Osteoblast (primary cell): ENCODE data around the gene PTPRN2. TPM values are rescaled to one million over a fixed set of nuclear protein-coding genes. Genes with fewer than 3 reads are reported as not detected.

Source experiments
- DNase-seq: peaks from one replicate; pipeline ENCODE4 v3.0.0; 2011; ENCODE audit warnings: low spot score, mixed read lengths; ENCODE audit not compliant: insufficient read length; ENCODE audit errors: missing footprints
- H2AFZ ChIP-seq: 2 replicates; pipeline ENCODE4 v1.6.0; 2011; ENCODE audit warnings: mild to moderate bottlenecking, low read length
- H3K27ac ChIP-seq: 2 replicates; pipeline ENCODE4 v1.5.1; 2011; ENCODE audit warnings: mild to moderate bottlenecking, low read depth, low read length, moderate library complexity
- H3K27me3 ChIP-seq: 2 replicates; pipeline ENCODE4 v1.6.0; 2012; ENCODE audit warnings: mild to moderate bottlenecking, control low read depth, inconsistent platforms, low read length, moderate library complexity; ENCODE audit not compliant: insufficient read depth
- H3K36me3 ChIP-seq: 2 replicates; pipeline ENCODE4 v1.5.1; 2011; ENCODE audit warnings: mild to moderate bottlenecking, low read length, control low read depth, moderate library complexity; ENCODE audit not compliant: insufficient read depth
- H3K4me1 ChIP-seq: 2 replicates; pipeline ENCODE4 v1.5.1; 2011; ENCODE audit warnings: mild to moderate bottlenecking, low read length, control low read depth, moderate library complexity; ENCODE audit not compliant: insufficient read depth
- H3K4me2 ChIP-seq: 2 replicates; pipeline ENCODE4 v1.6.0; 2011; ENCODE audit warnings: mild to moderate bottlenecking, low read length; ENCODE audit not compliant: insufficient read depth
- H3K4me3 ChIP-seq: fragments of 200-600 bp; sonication (generic); 3 replicates; pipeline ENCODE4 v1.5.1; 2012; ENCODE audit warnings: mild to moderate bottlenecking, low read length, inconsistent platforms; ENCODE audit not compliant: insufficient read depth
- H3K79me2 ChIP-seq: 2 replicates; pipeline ENCODE4 v1.6.0; 2012; ENCODE audit warnings: mild to moderate bottlenecking, low read length, control low read depth, inconsistent platforms; ENCODE audit not compliant: insufficient read depth
- H3K9me3 ChIP-seq: 2 replicates; pipeline ENCODE4 v1.5.1; 2011; ENCODE audit warnings: low read depth, low read length, control low read depth
- H4K20me1 ChIP-seq: 2 replicates; pipeline ENCODE4 v1.6.0; 2012; ENCODE audit warnings: mild to moderate bottlenecking, low read length, control low read depth; ENCODE audit not compliant: insufficient read depth
- total RNA-seq: library from RNA; depleted of rRNA; stranded (reverse); fragments of >200 nt; gene quantifications from 2 replicates; pipeline ENCODE4 v1.2.3, GENCODE V29; 2012
- TF ChIP-seq, protein P1 (sequence below): IDR thresholded peaks from 2 replicates; pipeline ENCODE4 v1.5.1; 2011; ENCODE audit warnings: mild to moderate bottlenecking, low read depth, low read length, moderate library complexity; ENCODE audit errors: extremely low read depth

The PTPRN2 gene
- total RNA-seq, 1 donor, result 0.36 TPM

DNA sequence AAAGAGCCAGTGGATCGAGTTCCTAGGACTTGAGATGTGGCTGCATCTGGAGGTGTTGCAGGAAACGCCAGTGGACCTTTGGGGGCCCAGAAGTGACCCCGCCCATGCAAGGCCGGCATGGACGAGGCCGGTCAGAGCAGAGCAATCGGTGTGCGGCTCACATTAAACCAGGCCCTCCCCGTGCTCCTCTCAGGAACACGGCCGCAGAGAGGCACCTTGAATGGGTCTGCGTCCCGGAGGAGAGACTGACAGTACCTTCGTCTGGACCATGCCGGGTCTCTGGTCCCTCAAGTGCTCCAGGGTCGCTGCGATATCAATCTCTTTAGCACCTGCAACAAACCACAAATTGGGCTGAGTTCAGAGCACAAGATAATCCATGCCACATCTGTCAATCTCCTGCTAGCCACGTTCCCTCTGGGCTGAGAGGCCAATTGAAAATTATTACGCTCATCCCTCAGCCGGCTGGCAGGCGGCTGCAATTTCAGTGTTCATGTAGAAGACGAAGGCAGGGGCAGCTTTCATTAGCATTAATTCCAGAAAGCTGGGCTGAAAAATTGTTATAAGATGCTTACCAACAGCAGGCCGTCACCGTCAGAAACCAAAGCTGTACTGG, 1038.8 kb downstream of the PTPRN2 start:
- Histone ChIP-seq H3K36me3 (no peaks in the 10 kb centered on the region), H2AFZ (no peak overlapping the region)

DNA sequence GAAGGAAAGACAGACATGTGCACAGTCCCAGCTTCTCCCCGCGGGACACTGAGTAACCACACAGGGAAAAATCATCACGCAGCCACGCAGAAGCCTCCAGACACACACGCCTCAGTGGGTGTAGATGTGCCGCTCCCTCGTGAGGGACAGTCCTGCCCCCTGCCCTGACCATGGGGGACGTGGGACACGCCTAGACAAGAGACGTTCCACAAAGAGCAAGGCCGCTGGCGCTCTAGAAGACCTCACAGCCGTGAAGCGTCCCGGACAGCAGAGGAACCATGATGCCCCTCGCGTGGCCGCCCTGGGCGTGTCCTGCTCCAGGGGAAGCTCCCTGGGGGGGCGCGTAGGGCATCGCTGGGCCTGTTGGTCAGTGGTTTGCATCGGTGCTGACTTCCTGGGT, 1040.0 kb downstream of the PTPRN2 start:
- no peaks in the 10 kb centered on the region for H3K9me3 ChIP-seq
- H3K27me3 ChIP-seq, result no peaks in the 10 kb centered on the region
- H2AFZ ChIP-seq, result no peak overlapping the region
- no peaks in the 10 kb centered on the region for H3K4me1 ChIP-seq
- no peaks in the 10 kb centered on the region for H3K36me3 ChIP-seq
- no peaks in the 10 kb centered on the region for H3K79me2 ChIP-seq
- no peak overlapping the region for H3K4me3 ChIP-seq
- H3K27ac ChIP-seq, result no peak overlapping the region
- TF ChIP-seq, protein P1, sequence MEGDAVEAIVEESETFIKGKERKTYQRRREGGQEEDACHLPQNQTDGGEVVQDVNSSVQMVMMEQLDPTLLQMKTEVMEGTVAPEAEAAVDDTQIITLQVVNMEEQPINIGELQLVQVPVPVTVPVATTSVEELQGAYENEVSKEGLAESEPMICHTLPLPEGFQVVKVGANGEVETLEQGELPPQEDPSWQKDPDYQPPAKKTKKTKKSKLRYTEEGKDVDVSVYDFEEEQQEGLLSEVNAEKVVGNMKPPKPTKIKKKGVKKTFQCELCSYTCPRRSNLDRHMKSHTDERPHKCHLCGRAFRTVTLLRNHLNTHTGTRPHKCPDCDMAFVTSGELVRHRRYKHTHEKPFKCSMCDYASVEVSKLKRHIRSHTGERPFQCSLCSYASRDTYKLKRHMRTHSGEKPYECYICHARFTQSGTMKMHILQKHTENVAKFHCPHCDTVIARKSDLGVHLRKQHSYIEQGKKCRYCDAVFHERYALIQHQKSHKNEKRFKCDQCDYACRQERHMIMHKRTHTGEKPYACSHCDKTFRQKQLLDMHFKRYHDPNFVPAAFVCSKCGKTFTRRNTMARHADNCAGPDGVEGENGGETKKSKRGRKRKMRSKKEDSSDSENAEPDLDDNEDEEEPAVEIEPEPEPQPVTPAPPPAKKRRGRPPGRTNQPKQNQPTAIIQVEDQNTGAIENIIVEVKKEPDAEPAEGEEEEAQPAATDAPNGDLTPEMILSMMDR, result no peak
- peak; percentile 61 for DNase-seq
- H3K4me2 ChIP-seq, result no peak overlapping the region
- H4K20me1 ChIP-seq, result no peaks in the 10 kb centered on the region

More for the DNA sequence above, 1038.8 kb downstream of the PTPRN2 start:
- H3K4me3 ChIP-seq, result no peak overlapping the region
- no peaks in the 10 kb centered on the region for H4K20me1 ChIP-seq
- H3K79me2 ChIP-seq, result no peaks in the 10 kb centered on the region
- DNase-seq, result peak; percentile 69
- no peak overlapping the region for H3K4me2 ChIP-seq
- no peak overlapping the region for H3K27ac ChIP-seq
- no peaks in the 10 kb centered on the region for H3K9me3 ChIP-seq
- TF ChIP-seq, protein P1, result no peak
- no peaks in the 10 kb centered on the region for H3K27me3 ChIP-seq
- no peaks in the 10 kb centered on the region for H3K4me1 ChIP-seq

DNA sequence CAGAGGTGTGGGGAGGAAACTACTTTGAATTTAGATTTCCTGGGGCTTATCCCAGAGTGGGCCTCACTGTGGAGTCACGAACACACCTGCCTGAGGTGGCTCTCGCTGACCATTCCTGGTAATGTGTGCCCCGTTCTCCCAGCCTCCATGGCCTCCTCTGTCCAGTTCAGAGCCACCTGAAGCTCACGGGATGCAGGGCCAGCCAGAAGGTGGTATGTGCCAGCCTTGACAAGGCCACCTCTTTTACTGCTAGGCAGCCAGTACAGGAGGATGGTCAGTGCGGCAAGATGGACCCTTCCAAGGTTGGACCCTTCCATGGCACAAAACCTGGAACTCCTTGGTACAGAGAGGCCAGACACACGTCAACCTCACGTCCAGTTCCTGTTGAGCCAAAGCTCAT, 1040.5 kb downstream of the PTPRN2 start:
- no peak overlapping the region for H3K4me3 ChIP-seq
- no peaks in the 10 kb centered on the region for H3K79me2 ChIP-seq
- no peaks in the 10 kb centered on the region for H3K4me1 ChIP-seq
- no peaks in the 10 kb centered on the region for H3K27me3 ChIP-seq
- peak; percentile 52 for DNase-seq
- no peak overlapping the region for H3K4me2 ChIP-seq
- H4K20me1 ChIP-seq, result no peaks in the 10 kb centered on the region
- H3K9me3 ChIP-seq, result no peaks in the 10 kb centered on the region
- no peak overlapping the region for H2AFZ ChIP-seq
- TF ChIP-seq, protein P1, result no peak
- no peaks in the 10 kb centered on the region for H3K36me3 ChIP-seq
- no peak overlapping the region for H3K27ac ChIP-seq

DNA sequence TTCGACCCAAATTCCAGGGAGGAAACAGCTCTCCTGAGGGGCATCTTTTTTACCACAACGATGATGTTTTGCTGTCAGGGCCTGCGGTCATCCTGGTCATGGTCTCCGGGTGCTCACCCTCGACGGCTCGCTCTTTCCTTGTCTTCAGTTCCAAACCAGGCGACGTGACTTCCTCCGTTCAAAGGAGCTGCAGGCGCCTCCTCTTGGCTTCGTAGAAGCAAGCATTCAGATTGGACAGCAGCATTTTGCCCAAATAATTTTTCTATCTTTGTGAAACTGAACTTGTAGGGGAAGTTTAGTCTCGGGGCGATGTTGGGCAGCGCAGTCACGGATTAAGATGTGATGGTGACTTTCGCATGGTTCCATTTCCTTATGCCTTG, 1042.0 kb downstream of the PTPRN2 start:
- H3K4me3 ChIP-seq, result no peak overlapping the region
- H4K20me1 ChIP-seq, result no peaks in the 10 kb centered on the region
- no peaks in the 10 kb centered on the region for H3K36me3 ChIP-seq
- peak; percentile 51 for DNase-seq
- no peaks in the 10 kb centered on the region for H3K9me3 ChIP-seq
- H2AFZ ChIP-seq, result no peak overlapping the region
- H3K27me3 ChIP-seq, result no peaks in the 10 kb centered on the region
- H3K4me2 ChIP-seq, result no peak overlapping the region
- no peak overlapping the region for H3K27ac ChIP-seq
- H3K79me2 ChIP-seq, result no peaks in the 10 kb centered on the region
- TF ChIP-seq, protein P1, result no peak
- no peaks in the 10 kb centered on the region for H3K4me1 ChIP-seq
